ENCODE results near the gene SP8.

The SP8 gene

GRCh38 chr7:20748853-20749252 lies 37.8 kb downstream of the SP8 start:
- Histone ChIP-seq H3K36me3 (ENCODE audit: insufficient read depth, low read length) (no peaks in the 10 kb centered on the region), H3K4me1 (ENCODE audit: insufficient read depth, low read length) (peaks cover 7% of the 10 kb centered on the region; the same call in 1 of the 2 replicates), H3K27me3 (ENCODE audit: insufficient read depth, low read length) (no peaks in the 10 kb centered on the region), H3K9me3 (ENCODE audit: insufficient read depth, low read depth, low read length) (no peaks in the 10 kb centered on the region), H3K4me3 (ENCODE audit: low read length) (no peak overlapping the region), H3K9ac (ENCODE audit: low read depth, low read length) (no peak overlapping the region), H3K27ac (ENCODE audit: low read depth, low read length) (no peak overlapping the region)
- 100% methylated on average over 1 of the region's 1 CpG for WGBS

- Histone ChIP-seq H3K36me3 (ENCODE audit: insufficient read depth, low read length) (no peaks in the 10 kb centered on the region), H3K4me3 (ENCODE audit: low read length) (no peak overlapping the region), H3K27ac (ENCODE audit: low read depth, low read length) (no peak overlapping the region), H3K9ac (ENCODE audit: low read depth, low read length) (no peak overlapping the region), H3K27me3 (ENCODE audit: insufficient read depth, low read length) (no peaks in the 10 kb centered on the region), H3K9me3 (ENCODE audit: insufficient read depth, low read depth, low read length) (no peaks in the 10 kb centered on the region), H3K4me1 (ENCODE audit: insufficient read depth, low read length) (peaks cover 7% of the 10 kb centered on the region; the same call in 1 of the 2 replicates)
- 90% methylated on average over 3 of the region's 3 CpGs for WGBS
Observed at GRCh38 chr7:20747001-20747400, 39.7 kb downstream of the SP8 start.

GRCh38 chr7:20745702-20746101 lies 41.0 kb downstream of the SP8 start:
- no peak overlapping the region for H3K27ac ChIP-seq (ENCODE audit: low read depth, low read length)
- no peaks in the 10 kb centered on the region for H3K27me3 ChIP-seq (ENCODE audit: insufficient read depth, low read length)
- H3K9ac ChIP-seq (ENCODE audit: low read depth, low read length), result no peak overlapping the region
- no peak overlapping the region for H3K4me3 ChIP-seq (ENCODE audit: low read length)
- 79% methylated on average over 7 of the region's 7 CpGs for WGBS
- no peaks in the 10 kb centered on the region for H3K9me3 ChIP-seq (ENCODE audit: insufficient read depth, low read depth, low read length)
- H3K4me1 ChIP-seq (ENCODE audit: insufficient read depth, low read length), result peaks cover 7% of the 10 kb centered on the region; the same call in 1 of the 2 replicates
- no peaks in the 10 kb centered on the region for H3K36me3 ChIP-seq (ENCODE audit: insufficient read depth, low read length)

GRCh38 chr7:20744954-20745446 lies 41.7 kb downstream of the SP8 start:
- H3K36me3 ChIP-seq (ENCODE audit: insufficient read depth, low read length), result no peaks in the 10 kb centered on the region
- no peak overlapping the region for H3K27ac ChIP-seq (ENCODE audit: low read depth, low read length)
- no peaks in the 10 kb centered on the region for H3K9me3 ChIP-seq (ENCODE audit: insufficient read depth, low read depth, low read length)
- no peaks in the 10 kb centered on the region for H3K27me3 ChIP-seq (ENCODE audit: insufficient read depth, low read length)
- H3K4me3 ChIP-seq (ENCODE audit: low read length), result no peak overlapping the region
- H3K4me1 ChIP-seq (ENCODE audit: insufficient read depth, low read length), result peaks cover 7% of the 10 kb centered on the region; the same call in 1 of the 2 replicates
- H3K9ac ChIP-seq (ENCODE audit: low read depth, low read length), result no peak overlapping the region
- 82% methylated on average over 7 of the region's 7 CpGs for WGBS

GRCh38 chr7:20742913-20743312 lies 43.8 kb downstream of the SP8 start:
- Histone ChIP-seq H3K27ac (ENCODE audit: low read depth, low read length) (no peak overlapping the region), H3K27me3 (ENCODE audit: insufficient read depth, low read length) (no peaks in the 10 kb centered on the region), H3K4me1 (ENCODE audit: insufficient read depth, low read length) (peaks cover 7% of the 10 kb centered on the region; the same call in 1 of the 2 replicates), H3K9ac (ENCODE audit: low read depth, low read length) (no peak overlapping the region), H3K4me3 (ENCODE audit: low read length) (no peak overlapping the region), H3K9me3 (ENCODE audit: insufficient read depth, low read depth, low read length) (no peaks in the 10 kb centered on the region), H3K36me3 (ENCODE audit: insufficient read depth, low read length) (no peaks in the 10 kb centered on the region)
- whole genome bisulfite sequencing, result 84% methylated on average over 5 of the region's 5 CpGs

GRCh38 chr7:20741801-20742200 lies 44.9 kb downstream of the SP8 start:
- Histone ChIP-seq H3K9ac (ENCODE audit: low read depth, low read length) (no peak overlapping the region), H3K4me1 (ENCODE audit: insufficient read depth, low read length) (peaks cover 7% of the 10 kb centered on the region; the same call in 1 of the 2 replicates), H3K27me3 (ENCODE audit: insufficient read depth, low read length) (no peaks in the 10 kb centered on the region), H3K4me3 (ENCODE audit: low read length) (no peak overlapping the region), H3K36me3 (ENCODE audit: insufficient read depth, low read length) (no peaks in the 10 kb centered on the region), H3K9me3 (ENCODE audit: insufficient read depth, low read depth, low read length) (no peaks in the 10 kb centered on the region), H3K27ac (ENCODE audit: low read depth, low read length) (no peak overlapping the region)
- 100% methylated on average over 2 of the region's 2 CpGs for WGBS

- Histone ChIP-seq H3K27ac (ENCODE audit: low read depth, low read length) (no peak overlapping the region), H3K4me1 (ENCODE audit: insufficient read depth, low read length) (no peaks in the 10 kb centered on the region; the same call in 1 of the 2 replicates), H3K4me3 (ENCODE audit: low read length) (no peak overlapping the region), H3K36me3 (ENCODE audit: insufficient read depth, low read length) (no peaks in the 10 kb centered on the region), H3K27me3 (ENCODE audit: insufficient read depth, low read length) (no peaks in the 10 kb centered on the region), H3K9me3 (ENCODE audit: insufficient read depth, low read depth, low read length) (no peaks in the 10 kb centered on the region), H3K9ac (ENCODE audit: low read depth, low read length) (no peak overlapping the region)
- 96% methylated on average over 10 of the region's 11 CpGs for WGBS
Observed at GRCh38 chr7:20738518-20739481, 47.9 kb downstream of the SP8 start.

GRCh38 chr7:20737840-20738448 lies 48.7 kb downstream of the SP8 start:
- Histone ChIP-seq H3K27ac (ENCODE audit: low read depth, low read length) (no peak overlapping the region), H3K4me3 (ENCODE audit: low read length) (no peak overlapping the region), H3K27me3 (ENCODE audit: insufficient read depth, low read length) (no peaks in the 10 kb centered on the region), H3K36me3 (ENCODE audit: insufficient read depth, low read length) (no peaks in the 10 kb centered on the region), H3K4me1 (ENCODE audit: insufficient read depth, low read length) (no peaks in the 10 kb centered on the region; the same call in 1 of the 2 replicates), H3K9ac (ENCODE audit: low read depth, low read length) (no peak overlapping the region), H3K9me3 (ENCODE audit: insufficient read depth, low read depth, low read length) (no peaks in the 10 kb centered on the region)
- WGBS, result 83% methylated on average over 5 of the region's 5 CpGs

GRCh38 chr7:20735346-20736065 lies 51.2 kb downstream of the SP8 start:
- Histone ChIP-seq H3K4me3 (ENCODE audit: low read length) (no peak overlapping the region), H3K4me1 (ENCODE audit: insufficient read depth, low read length) (no peaks in the 10 kb centered on the region; the same call in 1 of the 2 replicates), H3K9ac (ENCODE audit: low read depth, low read length) (no peak overlapping the region), H3K27ac (ENCODE audit: low read depth, low read length) (no peak overlapping the region), H3K27me3 (ENCODE audit: insufficient read depth, low read length) (no peaks in the 10 kb centered on the region), H3K9me3 (ENCODE audit: insufficient read depth, low read depth, low read length) (no peaks in the 10 kb centered on the region), H3K36me3 (ENCODE audit: insufficient read depth, low read length) (no peaks in the 10 kb centered on the region)
- 84% methylated on average over 4 of the region's 4 CpGs for WGBS
